Measurements from ENCODE around the gene EEA1. TPM values are rescaled to one million over a fixed set of nuclear protein-coding genes. Genes with fewer than 3 reads are reported as not detected.

The EEA1 gene
- total RNA-seq, 1 experiment from 2014 or later: 14.9 TPM

GRCh38 chr12:92740411-92740810 is 188.7 kb downstream of the EEA1 start:
- Histone ChIP-seq H3K4me2 (ENCODE audit: insufficient read depth, insufficient read length, low read length) (no peak overlapping the region), H4K8ac (replicated peaks; ENCODE audit: insufficient read length, low read depth, low read length) (no peak overlapping the region), H3K27me3 (ENCODE audit: insufficient read depth, low read length) (no peaks in the 10 kb centered on the region)

More at GRCh38 chr12:92740411-92740810, 188.7 kb downstream of the EEA1 start:
- H4K91ac ChIP-seq (ENCODE audit: insufficient read length, low read depth, low read length): no peak overlapping the region
- no peak overlapping the region for H3K9ac ChIP-seq (ENCODE audit: extremely low read depth, insufficient read length, low read length)
- no peaks in the 10 kb centered on the region for H3K36me3 Mint-ChIP-seq (ENCODE audit: insufficient read depth in 1 of 3, low read depth in 3 of 3)
- H3K79me1 ChIP-seq (ENCODE audit: insufficient read depth, low read depth, low read length, poor library complexity, severe bottlenecking): no peaks in the 10 kb centered on the region
- no peak overlapping the region for H3T11ph ChIP-seq (ENCODE audit: low read length)
- no peak overlapping the region for H2AFZ ChIP-seq (ENCODE audit: low read length)
- TF ChIP-seq CTCF (conservative IDR thresholded peaks at IDR 0.05): no peak
- H4K5ac ChIP-seq (ENCODE audit: insufficient read length, low read depth, low read length): no peak overlapping the region
- H3K56ac ChIP-seq (ENCODE audit: insufficient read length, low read depth, low read length): no peak overlapping the region
- H2BK20ac ChIP-seq (ENCODE audit: low read depth, low read length, poor library complexity, severe bottlenecking): no peak overlapping the region
- H2BK12ac ChIP-seq (ENCODE audit: insufficient read length, low read depth, low read length): no peak overlapping the region
- no peak overlapping the region for H3K18ac ChIP-seq (ENCODE audit: insufficient read length, low read depth, low read length)
- H3K23ac ChIP-seq (ENCODE audit: insufficient read length, low read depth, low read length): no peak overlapping the region
- H3K9me3 Mint-ChIP-seq: no peaks in the 10 kb centered on the region
- no peak overlapping the region for H2BK5ac ChIP-seq (ENCODE audit: insufficient read length, low read length)
- H3K4ac ChIP-seq (ENCODE audit: low read depth, low read length): no peak overlapping the region
- H3K9me3 ChIP-seq (ENCODE audit: control insufficient read depth, low read depth, low read length): no peaks in the 10 kb centered on the region
- no peak overlapping the region for H2BK15ac ChIP-seq (ENCODE audit: low read depth, low read length)
- H4K20me1 ChIP-seq (ENCODE audit: control insufficient read depth, insufficient read depth, insufficient read length): no peaks in the 10 kb centered on the region
- H3K23me2 ChIP-seq (ENCODE audit: insufficient read length, low read depth, low read length, poor library complexity, severe bottlenecking): no peaks in the 10 kb centered on the region
- H3K27ac ChIP-seq (ENCODE audit: insufficient read length, low read depth, low read length): no peak overlapping the region
- no peak overlapping the region for H3K14ac ChIP-seq (ENCODE audit: insufficient read depth, low read length)
- no peaks in the 10 kb centered on the region; the same call in 1 of the 2 replicates for H3K4me1 ChIP-seq (ENCODE audit: insufficient read depth, low read length)
- no peaks in the 10 kb centered on the region for H3K79me2 ChIP-seq (ENCODE audit: insufficient read depth, low read length)
- DNase-seq: no peak
- no peak overlapping the region for H3K4me3 Mint-ChIP-seq
- H3K27ac Mint-ChIP-seq: no peak overlapping the region
- peaks cover 0 to 4% of the 10 kb centered on the region in 2 experiments; a peak in 3 of 4 replicates for H3K4me1 Mint-ChIP-seq
- H2BK120ac ChIP-seq (ENCODE audit: low read depth, low read length, poor library complexity, severe bottlenecking): no peak overlapping the region
- H3K27me3 Mint-ChIP-seq (ENCODE audit: low read depth): no peaks in the 10 kb centered on the region
- no peak overlapping the region for H2AK5ac ChIP-seq (ENCODE audit: insufficient read length, low read length)

Measured in H9 (cell line).